Measurements from ENCODE around the gene RNF214.

RNF214 gene

DNA sequence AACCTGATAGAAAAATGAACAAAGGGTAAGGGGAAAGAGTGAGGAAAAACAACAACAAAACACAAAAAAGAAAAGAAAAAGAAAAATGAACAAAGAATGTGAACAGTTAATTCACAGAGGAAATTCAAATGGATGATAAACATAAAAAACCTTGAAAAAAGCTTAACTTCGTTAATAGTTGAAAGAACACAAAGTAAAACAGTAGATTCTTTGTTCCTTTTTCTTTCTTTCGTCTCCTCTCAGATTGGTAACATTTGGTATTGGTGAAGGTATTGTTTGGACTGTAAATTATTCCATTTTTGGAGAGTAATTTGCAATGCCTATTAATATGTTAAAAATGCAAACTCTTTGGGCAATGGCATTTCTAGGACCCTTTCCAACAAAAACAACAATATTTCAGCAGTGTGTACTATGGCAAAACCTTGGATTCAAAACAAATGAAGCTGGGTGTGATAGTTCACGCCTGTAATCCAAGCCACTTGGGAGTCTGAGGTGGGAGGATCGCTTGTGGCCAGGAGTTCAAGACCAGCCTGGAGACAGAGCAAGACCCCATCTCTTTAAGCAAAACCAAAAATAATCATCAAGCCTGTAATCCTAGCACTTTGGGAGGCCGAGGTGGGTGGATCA lies 86.9 kb downstream of the RNF214 start:
- DNase-seq: no peak

DNA sequence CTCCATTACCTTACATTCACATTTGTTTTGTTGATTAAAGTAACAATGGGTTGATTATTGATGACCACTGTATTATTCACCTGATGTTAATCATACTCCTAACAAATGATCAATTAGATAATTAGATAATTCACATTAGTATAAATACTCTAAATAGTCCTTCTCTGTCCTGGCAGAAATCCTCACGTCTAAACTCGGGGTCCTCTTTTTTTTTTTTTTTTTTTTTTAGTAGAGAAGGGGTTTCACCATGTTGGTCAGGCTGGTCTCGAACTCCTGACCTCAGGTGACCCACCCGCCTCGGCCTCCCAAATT lies 94.7 kb downstream of the RNF214 start:
- peak; percentile 42 for DNase-seq

DNA sequence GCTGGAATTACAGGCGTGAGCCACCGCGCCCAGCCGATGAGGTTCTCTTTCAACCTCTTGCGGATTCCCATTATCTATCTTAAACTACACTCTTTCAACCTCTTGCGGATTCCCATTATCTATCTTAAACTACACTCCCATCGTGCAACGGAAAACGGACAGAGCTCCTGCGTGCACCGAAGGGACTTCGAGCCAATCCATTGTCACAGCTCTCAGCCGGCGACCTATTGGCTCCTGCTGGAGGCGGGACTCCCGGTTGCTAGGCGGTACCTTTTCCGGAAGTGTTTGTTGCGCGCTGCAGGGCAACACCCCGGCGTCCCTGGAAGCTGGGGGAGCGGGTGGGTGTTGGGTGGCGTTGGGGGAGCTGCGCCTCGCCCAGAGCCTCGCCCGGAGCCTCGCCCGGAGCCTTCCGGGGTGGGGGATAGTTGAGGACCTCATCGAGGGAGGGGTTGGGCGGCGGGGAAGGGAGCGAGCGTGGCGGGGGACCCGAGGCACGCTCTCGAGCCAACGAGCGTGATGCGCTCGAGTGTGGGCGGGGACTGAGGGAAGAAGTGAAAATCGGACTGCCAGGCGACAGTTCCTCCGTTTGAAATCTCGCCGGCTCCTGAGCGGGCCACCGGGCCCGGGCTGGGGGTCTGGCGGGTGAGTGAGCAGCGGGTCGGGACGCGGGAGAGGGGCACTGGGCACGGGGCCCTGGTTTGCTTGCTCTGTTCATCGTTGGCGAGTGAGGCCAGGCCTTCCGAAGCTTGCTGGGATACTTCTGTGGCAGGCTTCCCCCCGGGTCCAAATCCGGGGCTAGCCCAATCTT lies 95.3 kb downstream of the RNF214 start, which contains the start of gene CEP164:
Gene CEP164 (plus strand): TSS at position 288 of the 808 bp plus-strand sequence. CDS start 10,733 bp downstream, outside the sequence.
- peak; percentile 98 for DNase-seq

DNA sequence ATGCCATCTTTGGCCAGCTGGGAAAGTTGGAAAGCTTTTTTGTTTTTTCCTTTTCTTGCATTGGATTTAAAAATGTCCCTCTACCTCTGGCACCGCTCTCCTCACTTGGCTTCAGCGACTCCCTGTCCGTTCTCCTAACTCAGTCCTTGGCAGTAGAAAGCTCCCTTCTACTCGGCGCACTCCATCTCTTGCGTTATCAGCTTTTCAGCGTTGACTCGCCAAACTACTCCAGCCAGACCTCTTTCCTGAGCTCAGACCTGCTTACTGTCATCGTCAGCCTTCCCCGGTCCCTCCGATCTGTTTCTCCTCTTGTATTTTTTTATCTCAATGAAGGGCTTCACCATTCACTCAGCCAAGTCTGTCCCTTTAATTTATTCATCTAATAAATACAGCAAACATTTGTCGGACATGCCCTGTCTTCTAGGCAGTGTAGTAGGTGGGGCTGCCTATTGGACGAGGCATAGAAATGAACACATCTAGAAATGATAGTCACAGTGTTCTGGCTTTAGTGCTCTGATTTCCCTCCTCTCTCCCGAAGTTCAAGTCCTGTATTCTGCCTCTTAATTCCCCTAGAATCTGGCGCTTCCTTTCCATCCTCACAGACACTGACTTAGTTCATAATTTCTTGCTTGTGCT lies 96.0 kb downstream of the RNF214 start:
- no peak for DNase-seq

DNA sequence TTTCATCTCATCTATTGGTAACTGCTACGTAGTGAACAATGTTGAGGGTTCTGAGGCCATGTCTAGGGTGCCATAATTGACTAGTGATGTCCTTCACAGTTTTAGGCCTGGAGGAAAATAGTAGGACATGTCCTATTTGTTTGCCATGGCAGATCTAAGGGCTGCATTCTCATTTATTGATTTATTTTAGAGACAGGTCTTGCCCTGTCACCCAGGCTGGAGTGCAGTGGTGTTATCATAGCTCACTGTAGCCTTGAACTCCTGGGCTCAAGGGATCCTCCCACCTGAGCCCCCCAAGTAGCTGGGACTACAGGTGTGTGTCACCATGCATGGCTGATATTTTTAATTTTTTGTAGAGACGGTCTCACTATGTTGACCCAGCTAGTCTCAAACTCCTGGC lies 100.4 kb downstream of the RNF214 start:
- DNase-seq: no peak

DNA sequence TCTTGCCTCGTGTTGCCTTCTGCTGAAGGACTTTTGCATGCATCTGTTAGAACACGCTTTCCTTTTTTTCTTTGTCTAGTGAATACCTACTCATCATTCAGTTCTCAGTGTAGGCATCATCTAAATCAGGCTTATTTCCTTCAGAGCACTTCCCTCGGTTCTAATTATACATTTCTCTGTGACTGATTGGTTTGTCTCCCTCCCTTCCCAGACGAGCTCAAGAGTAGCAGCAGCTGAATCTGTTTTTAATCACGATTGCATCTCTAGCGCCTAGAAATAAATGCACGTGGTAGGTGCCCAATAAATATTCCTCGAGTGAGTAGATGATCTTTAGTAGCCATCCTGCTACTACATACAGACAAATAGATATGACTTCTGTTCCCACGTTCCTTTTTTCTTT lies 101.4 kb downstream of the RNF214 start:
- no peak for DNase-seq

DNA sequence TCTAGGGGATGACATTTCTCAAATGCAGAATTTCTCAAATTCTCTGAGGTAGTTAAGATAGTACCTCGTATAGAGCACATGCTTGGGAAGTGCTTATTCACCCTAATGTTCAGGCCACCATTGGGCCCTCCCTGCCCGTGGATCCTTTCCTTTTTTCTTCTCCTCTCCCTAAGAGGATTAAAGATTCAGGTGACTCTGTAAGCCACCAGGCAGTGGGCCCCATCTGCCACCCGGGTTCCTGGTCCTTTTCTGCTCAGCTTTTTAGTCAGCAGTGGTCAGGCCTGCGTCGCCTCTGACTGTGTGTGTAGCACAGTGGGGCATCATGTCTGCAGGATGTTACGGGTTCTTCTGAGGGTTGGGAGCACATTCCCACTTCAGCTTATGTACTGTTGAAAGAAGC lies 102.4 kb downstream of the RNF214 start:
- no peak for DNase-seq

DNA sequence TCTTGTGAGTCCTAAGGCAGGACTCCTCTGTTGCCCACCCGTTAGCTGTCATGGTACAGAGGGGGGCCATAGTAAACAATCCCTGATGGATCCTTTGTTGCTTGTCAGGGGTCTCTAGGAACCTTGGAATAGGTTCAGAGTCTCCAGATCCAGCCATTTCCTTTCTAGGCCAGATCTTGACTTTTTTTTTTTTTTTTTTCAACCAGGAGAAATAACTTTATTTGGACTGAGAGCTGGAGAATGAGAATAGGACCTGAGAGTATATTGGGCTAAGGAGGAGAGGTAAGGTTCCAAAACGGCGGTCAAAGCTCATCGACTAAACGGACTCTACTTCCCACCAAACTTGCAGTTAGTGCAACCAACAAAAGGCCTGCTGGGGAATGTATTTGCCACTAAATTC lies 102.9 kb downstream of the RNF214 start:
- no peak for DNase-seq
